ENCODE data around the gene ZNF488.

Gene ZNF488

GRCh38 chr10:47326306-47326926 is 57.7 kb downstream of the ZNF488 start:
- no peak for DNase-seq

GRCh38 chr10:47325303-47326291 is 58.5 kb downstream of the ZNF488 start:
- DNase-seq: no peak

DNA sequence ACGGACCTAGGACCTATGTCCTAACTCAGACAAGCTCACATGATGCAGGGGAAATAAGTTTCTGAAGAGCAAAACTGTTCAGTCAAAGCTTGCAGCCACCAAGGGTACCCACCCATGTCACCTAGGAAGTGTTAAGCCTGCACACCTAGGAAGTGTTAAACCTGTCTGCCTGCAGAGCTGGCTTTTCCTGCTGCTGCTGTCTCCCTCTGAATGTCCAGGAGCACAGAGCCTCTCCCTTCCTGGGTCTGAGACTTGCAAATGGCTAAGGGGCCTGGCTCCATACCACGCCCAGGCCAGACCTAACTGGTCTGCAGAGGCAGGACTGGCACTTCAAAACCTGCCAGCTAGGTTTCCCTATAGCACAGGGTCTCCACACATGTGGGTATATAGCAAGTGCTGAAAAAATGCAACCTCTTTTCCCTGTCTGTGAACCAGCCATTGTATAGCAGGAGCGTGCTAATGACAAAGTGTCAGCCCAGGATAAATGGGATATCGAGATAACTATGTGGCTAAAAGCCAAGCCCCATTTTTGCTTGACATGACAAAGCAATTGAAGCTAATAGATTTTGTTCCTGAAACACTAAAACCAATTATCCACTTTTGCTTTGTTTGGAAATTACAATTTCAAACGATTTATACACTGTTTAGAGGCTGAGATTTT is 60.3 kb downstream of the ZNF488 start:
- DNase-seq: no peak

DNA sequence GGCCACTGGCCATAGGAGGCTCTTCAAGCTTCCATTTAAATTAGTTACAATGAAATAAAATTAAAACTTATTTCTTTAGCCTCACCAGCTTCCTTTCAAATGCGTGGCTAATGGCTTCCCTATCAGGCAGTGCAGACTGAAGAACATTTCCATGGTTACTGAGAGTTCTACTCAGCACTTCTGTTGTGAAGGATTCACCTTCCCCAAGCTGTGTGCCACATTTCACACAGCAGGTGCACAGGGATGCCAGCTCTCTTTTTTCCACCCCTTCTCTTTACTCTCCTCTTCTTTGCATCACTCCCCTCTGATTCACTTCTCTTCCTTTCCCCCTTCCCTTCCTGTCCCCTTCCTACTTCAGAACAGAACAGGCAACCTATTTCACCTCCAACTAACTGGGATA is 61.0 kb downstream of the ZNF488 start:
- no peak for DNase-seq

- DNase-seq: no peak
Observed at GRCh38 chr10:47322300-47323061, 61.6 kb downstream of the ZNF488 start, which contains the start of gene GDF2. Gene GDF2, plus strand, starts transcription at chr10:47322454. Its CDS starts 215 bp downstream, at chr10:47322669.

DNA sequence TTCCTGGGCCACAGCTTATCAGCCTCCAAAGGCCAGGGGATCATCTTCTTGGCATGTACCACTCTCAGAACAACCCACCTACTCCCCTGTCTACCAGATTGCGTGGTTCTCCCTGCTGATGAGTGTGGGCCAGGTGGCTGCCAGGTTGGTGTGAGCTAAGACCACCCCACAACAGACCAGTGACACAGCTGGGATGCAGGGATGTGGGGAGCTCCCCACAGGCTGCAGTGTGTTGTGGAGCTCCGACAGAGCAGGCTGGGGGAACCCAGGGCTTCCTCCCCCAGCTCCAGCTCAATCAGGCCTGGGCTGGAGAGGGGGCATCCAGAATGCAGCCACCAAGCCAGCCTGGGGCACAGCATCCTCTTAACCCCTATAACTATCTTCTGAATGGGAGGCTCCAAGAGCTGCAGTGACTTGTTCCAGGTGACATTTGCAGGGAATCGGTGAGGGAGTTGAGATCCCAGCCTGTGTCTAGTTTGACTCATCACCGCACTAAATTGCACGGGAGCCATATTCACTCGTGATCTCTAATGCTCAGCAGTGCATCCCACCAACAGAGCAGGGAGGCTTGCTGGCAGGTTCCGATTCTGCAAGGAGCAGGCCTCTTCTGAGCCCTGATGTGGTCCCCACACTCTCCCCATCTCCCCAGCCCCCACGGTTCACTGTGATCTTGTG is 62.4 kb downstream of the ZNF488 start:
- no peak for DNase-seq

- no peak for DNase-seq
Observed at GRCh38 chr10:47320812-47321211, 63.3 kb downstream of the ZNF488 start.

- DNase-seq: no peak
Observed at GRCh38 chr10:47319784-47320183, 64.3 kb downstream of the ZNF488 start.

DNA sequence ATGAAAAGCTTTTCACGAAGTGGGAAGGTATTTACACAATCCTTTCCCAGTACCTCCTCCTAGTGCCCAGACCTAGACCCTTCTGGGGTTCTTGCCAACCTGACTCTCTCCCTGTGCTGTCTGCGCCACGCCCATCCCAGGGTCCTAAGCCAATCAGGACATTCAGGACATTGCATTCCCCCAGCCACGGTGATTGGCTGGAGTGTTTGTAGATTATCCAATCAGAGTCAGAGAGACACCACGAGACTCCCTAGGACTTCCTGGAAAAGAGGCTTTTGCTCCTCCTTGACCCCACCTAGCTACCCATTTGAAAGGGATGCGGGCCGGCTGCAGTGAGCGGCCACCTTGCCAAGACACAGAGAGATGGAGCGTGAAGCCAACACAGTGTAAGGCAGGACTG is 65.4 kb downstream of the ZNF488 start:
- no peak for DNase-seq

GRCh38 chr10:47317251-47317650 is 66.8 kb downstream of the ZNF488 start:
- DNase-seq: no peak

GRCh38 chr10:47316131-47316530 is 68.0 kb downstream of the ZNF488 start:
- DNase-seq: no peak
